HCT116 (cell line): ENCODE results near the gene ITGB7. TPM values are rescaled to one million over a fixed set of nuclear protein-coding genes. Genes with fewer than 3 reads are reported as not detected.

Experiments used
- ATAC-seq: fragments of 200-7000 bp; cut with Tn5 transposase; 2 replicates; pipeline ENCODE4 v1.9.1; 2020; ENCODE audit warnings: mild to moderate bottlenecking, moderate library complexity
- BruUV-seq: library from RNA; stranded (reverse); fragments of 400-500 nt; replicated peaks from 2 replicates; lab custom pipeline; 2021; lab: Mats Ljungman, UMichigan
- CTCF ChIA-PET: fragments of 300-600 bp; sonication (Branson Sonifier 250); formaldehyde crosslinking; loops from one replicate; lab custom pipeline; 2021; ENCODE audit warnings: antibody characterized with exemption; lab: Charles Lee
- POLR2A ChIA-PET: fragments of 300-600, 350-600 bp; sonication (Branson Sonifier 250); formaldehyde crosslinking; loops from one replicate; lab custom pipeline; 2021; ENCODE audit warnings: antibody characterized with exemption; lab: Charles Lee
- RAD21 ChIA-PET, 2 experiments: fragments of 300-600 bp; sonication (Branson Sonifier 250); formaldehyde crosslinking; loops; one replicate each; lab custom pipeline; 2023; ENCODE audit warnings: low total read pairs in 2 of 2; ENCODE audit not compliant: uncharacterized antibody in 2 of 2, unreplicated experiment in 2 of 2, low non-redundant PET in 1 of 2; lab: Charles Lee
- DNase-seq: peaks from one replicate; pipeline ENCODE4 v3.0.0-alpha.2; 2010; ENCODE audit warnings: low read depth, low spot score
- H2AFZ ChIP-seq: fragments of 200-600 bp; shearing (Covaris generic), sonication (generic); 2 replicates; pipeline ENCODE4 v1.6.1; 2017; ENCODE audit warnings: low read depth, mixed run types, mixed read lengths, antibody characterized with exemption, low read length; ENCODE audit not compliant: poor library complexity, severe bottlenecking
- H3K27ac ChIP-seq: 2 replicates; pipeline ENCODE4 v1.5.1; 2012; ENCODE audit warnings: low read depth, low read length
- H3K27me3 ChIP-seq: fragments of 200-600 bp; sonication (generic); 2 replicates; pipeline ENCODE4 v1.6.1; 2016; ENCODE audit warnings: mixed run types, low read length, mixed read lengths; ENCODE audit not compliant: insufficient read depth
- H3K36me3 ChIP-seq, 2 experiments: fragments of 200-500 bp in 1 of 2; fragments of 200-600 bp in 1 of 2; sonication (Bioruptor generic) in 1 of 2; sonication (generic) in 1 of 2; 2 replicates each; pipeline versions ENCODE4 v1.5.1 to v1.6.1; 2014 to 2016; ENCODE audit warnings: low read length in 2 of 2, inconsistent platforms in 1 of 2, mixed read lengths in 1 of 2, mixed run types in 1 of 2; ENCODE audit not compliant: insufficient read depth in 2 of 2, control insufficient read depth in 1 of 2
- H3K4me1 ChIP-seq, 2 experiments: fragments of 200-600 bp in 1 of 2; sonication (generic) in 1 of 2; 2 replicates each; pipeline versions ENCODE4 v1.5.1 to v1.6.1; 2012 to 2017; ENCODE audit warnings: low read length in 2 of 2, inconsistent platforms in 1 of 2, mild to moderate bottlenecking in 1 of 2, mixed read lengths in 1 of 2, mixed run types in 1 of 2, moderate library complexity in 1 of 2; ENCODE audit not compliant: insufficient read depth in 2 of 2, control insufficient read depth in 1 of 2
- H3K4me2 ChIP-seq: fragments of 200-600 bp; sonication (generic); 2 replicates; pipeline ENCODE4 v1.6.1; 2017; ENCODE audit warnings: mixed run types, low read length, mixed read lengths
- H3K4me3 ChIP-seq, 2 experiments: fragments of 200-600 bp in 1 of 2; sonication (generic) in 1 of 2; replicated peaks in 1 of 2; 2 replicates each; pipeline ENCODE4 v1.5.1; 2011 to 2016; ENCODE audit warnings: low read length in 2 of 2, control low read depth in 1 of 2, low read depth in 1 of 2, mild to moderate bottlenecking in 1 of 2, mixed read lengths in 1 of 2, mixed run types in 1 of 2
- H3K79me2 ChIP-seq: fragments of 200-600 bp; sonication (generic); 2 replicates; pipeline ENCODE4 v1.6.1; 2017; ENCODE audit warnings: mild to moderate bottlenecking, mixed run types, low read length, moderate library complexity, mixed read lengths; ENCODE audit not compliant: insufficient read depth
- H3K9ac ChIP-seq: fragments of 200-600 bp; sonication (generic); 2 replicates; pipeline ENCODE4 v1.6.1; 2016; ENCODE audit warnings: low read length, mixed read lengths
- H3K9me2 ChIP-seq: fragments of 200-600 bp; sonication (generic), shearing (Covaris generic); 2 replicates; pipeline ENCODE4 v1.6.1; 2017; ENCODE audit warnings: mixed run types, mild to moderate bottlenecking, moderate library complexity; ENCODE audit not compliant: insufficient read depth
- H3K9me3 ChIP-seq, 2 experiments: fragments of 200-500 bp in 1 of 2; fragments of 200-600 bp in 1 of 2; sonication (Bioruptor generic) in 1 of 2; sonication (generic) in 1 of 2; 2 replicates each; pipeline ENCODE4 v1.6.1; 2014 to 2017; ENCODE audit warnings: low read length in 2 of 2, mixed read lengths in 2 of 2, inconsistent platforms in 1 of 2, low read depth in 1 of 2, mild to moderate bottlenecking in 1 of 2, mixed run types in 1 of 2, moderate library complexity in 1 of 2; ENCODE audit not compliant: control insufficient read depth in 1 of 2, insufficient read depth in 1 of 2
- H4K20me1 ChIP-seq: fragments of 200-600 bp; sonication (generic), shearing (Covaris generic); 2 replicates; pipeline ENCODE4 v1.6.1; 2017; ENCODE audit warnings: mixed run types, mild to moderate bottlenecking, moderate library complexity; ENCODE audit not compliant: insufficient read depth
- ATF3 ChIP-seq: IDR thresholded peaks from 2 replicates; pipeline ENCODE4 v1.6.1; 2012
- CBX3 ChIP-seq: IDR thresholded peaks from 2 replicates; pipeline ENCODE4 v1.6.1; 2012; ENCODE audit warnings: low read depth
- CTCF ChIP-seq, 3 experiments: fragments of 200-600 bp in 1 of 3; sonication (generic) in 1 of 3; IDR thresholded peaks in 2 of 3; conservative IDR thresholded peaks in 1 of 3; 2 replicates each; pipeline ENCODE4 v1.5.1; 2012 to 2017; ENCODE audit warnings: low read depth in 2 of 3, low read length in 2 of 3, antibody characterized with exemption in 1 of 3, borderline replicate concordance in 1 of 3, control low read depth in 1 of 3, mild to moderate bottlenecking in 1 of 3, mixed read lengths in 1 of 3, mixed run types in 1 of 3, moderate library complexity in 1 of 3; ENCODE audit not compliant: insufficient read depth in 1 of 3
- ELF1 ChIP-seq: IDR thresholded peaks from 2 replicates; pipeline ENCODE4 v1.6.1; 2012; ENCODE audit warnings: low read depth, borderline replicate concordance
- EZH2 ChIP-seq: fragments of 200-600 bp; sonication (generic); IDR thresholded peaks from 2 replicates; pipeline ENCODE4 v1.6.1; 2017; ENCODE audit warnings: antibody characterized with exemption, mixed run types
- EZH2phosphoT487 ChIP-seq: fragments of 200-600 bp; IDR thresholded peaks from 2 replicates; pipeline ENCODE4 v1.6.1; 2018; ENCODE audit warnings: antibody characterized with exemption, borderline replicate concordance
- FOSL1 ChIP-seq: IDR thresholded peaks from 2 replicates; pipeline ENCODE4 v1.6.1; 2012; ENCODE audit warnings: low read depth
- JUND ChIP-seq: IDR thresholded peaks from 2 replicates; pipeline ENCODE4 v1.6.1; 2012
- MAX ChIP-seq: IDR thresholded peaks from 2 replicates; pipeline ENCODE4 v1.6.1; 2012
- POLR2A ChIP-seq: IDR thresholded peaks from 2 replicates; pipeline ENCODE4 v1.7.0; 2011; ENCODE audit warnings: borderline replicate concordance; ENCODE audit not compliant: insufficient read depth, insufficient read length; ENCODE audit errors: extremely low read depth
- POLR2AphosphoS5 ChIP-seq: IDR thresholded peaks from 2 replicates; pipeline ENCODE4 v1.6.1; 2011; ENCODE audit warnings: mild to moderate bottlenecking, low read depth, low read length, moderate library complexity
- RAD21 ChIP-seq: IDR thresholded peaks from 2 replicates; pipeline ENCODE4 v1.6.1; 2012; ENCODE audit warnings: low read depth, mild to moderate bottlenecking
- REST ChIP-seq: IDR thresholded peaks from 2 replicates; pipeline ENCODE4 v1.6.1; 2012; ENCODE audit warnings: low read depth
- SP1 ChIP-seq: IDR thresholded peaks from 2 replicates; pipeline ENCODE4 v1.6.1; 2012; ENCODE audit warnings: low read depth
- SRF ChIP-seq: IDR thresholded peaks from 2 replicates; pipeline ENCODE4 v1.6.1; 2012; ENCODE audit warnings: low read depth
- TCF7L2 ChIP-seq: IDR thresholded peaks from 2 replicates; pipeline ENCODE4 v1.7.0; 2011; ENCODE audit warnings: borderline replicate concordance, inconsistent platforms; ENCODE audit not compliant: insufficient read depth, insufficient read length; ENCODE audit errors: extremely low read depth
- ZBTB33 ChIP-seq: IDR thresholded peaks from 2 replicates; pipeline ENCODE4 v1.6.1; 2011; ENCODE audit warnings: mild to moderate bottlenecking, low read length, moderate library complexity; ENCODE audit not compliant: insufficient replicate concordance; ENCODE audit errors: extremely low read depth
- ZFX ChIP-seq: fragments of 450-650 bp; IDR thresholded peaks from 2 replicates; pipeline ENCODE4 v1.6.1; 2017
- intact Hi-C: fragments of 100-400 bp; cut with micrococcal nuclease; formaldehyde crosslinking; loops from 2 replicates; pipeline ENCODE4 v1.10.0; 2022
- total RNA-seq: library from RNA; stranded (reverse); gene quantifications from one replicate; pipeline ENCODE4 v1.2.1, GENCODE V29; 2021; ENCODE audit not compliant: unreplicated experiment

Gene ITGB7
- total RNA-seq, 1 experiment from 2014 or later: 1.9 TPM

GRCh38 chr12:53231921-53232645 is 25.0 kb upstream of the ITGB7 start, which contains the start of gene RARG (continued):
- peak; percentile 56 for TF ChIP-seq POLR2AphosphoS5

- no peaks in the 10 kb centered on the region; the same call in 1 of the 2 replicates for H3K79me2 ChIP-seq
- RAD21 ChIA-PET: no interaction called here
- H3K27ac ChIP-seq: peak overlapping the region; percentile 89
- H2AFZ ChIP-seq: no peak overlapping the region
- ATAC-seq: peak; percentile 5
- peak overlapping the region; percentile 79 for H3K9ac ChIP-seq
- H3K36me3 ChIP-seq: no peaks in the 10 kb centered on the region
- no peaks in the 10 kb centered on the region for H3K9me3 ChIP-seq
- no peak for TF ChIP-seq JUND
- TF ChIP-seq ELF1: no peak
- no peak for TF ChIP-seq SP1
- no peak for TF ChIP-seq FOSL1
- TF ChIP-seq ZBTB33: no peak
- TF ChIP-seq REST: no peak
- no peak for TF ChIP-seq TCF7L2
- no peak for TF ChIP-seq EZH2
- TF ChIP-seq ATF3: no peak
- no peak for TF ChIP-seq SRF
- no peak for TF ChIP-seq RAD21
- TF ChIP-seq POLR2A: no peak
- TF ChIP-seq CTCF (IDR thresholded peaks at IDR 0.05 in 2 of 3, conservative IDR thresholded peaks at IDR 0.05 in 1 of 3; ENCODE audit: borderline replicate concordance in 1 of 3, insufficient read depth in 1 of 3, low read depth in 2 of 3, low read length in 2 of 3): no peak
- no peak for TF ChIP-seq ZFX
- no peak for TF ChIP-seq CBX3
- TF ChIP-seq MAX: no peak
- TF ChIP-seq EZH2phosphoT487: no peak
- TF ChIP-seq, all 23 proteins: peak for 0
- H3K9me2 ChIP-seq: no peaks in the 10 kb centered on the region
- no peaks in the 10 kb centered on the region for H3K27me3 ChIP-seq
- H3K4me2 ChIP-seq: peak overlapping the region; percentile 98
- no peak for DNase-seq
- ChIA-PET CTCF (interaction anchor here (1.1 kb wide), 1 partner anchor 20 kb away, joined by 3 read pairs; no protein-coding TSS in a partner anchor), POLR2A (no interaction called here)
- H4K20me1 ChIP-seq: no peaks in the 10 kb centered on the region
- TSS peak; percentile 57 for BruUV-seq
- peak overlapping the region; percentile 57 to 76 for H3K4me3 ChIP-seq
- intact Hi-C loops: no loop called here
- peaks cover 54 to 85% of the 10 kb centered on the region in 2 experiments for H3K4me1 ChIP-seq
Observed at GRCh38 chr12:53231671-53231920, 24.5 kb upstream of the ITGB7 start.
